ENCODE measurements around the gene UNC80.

DNA sequence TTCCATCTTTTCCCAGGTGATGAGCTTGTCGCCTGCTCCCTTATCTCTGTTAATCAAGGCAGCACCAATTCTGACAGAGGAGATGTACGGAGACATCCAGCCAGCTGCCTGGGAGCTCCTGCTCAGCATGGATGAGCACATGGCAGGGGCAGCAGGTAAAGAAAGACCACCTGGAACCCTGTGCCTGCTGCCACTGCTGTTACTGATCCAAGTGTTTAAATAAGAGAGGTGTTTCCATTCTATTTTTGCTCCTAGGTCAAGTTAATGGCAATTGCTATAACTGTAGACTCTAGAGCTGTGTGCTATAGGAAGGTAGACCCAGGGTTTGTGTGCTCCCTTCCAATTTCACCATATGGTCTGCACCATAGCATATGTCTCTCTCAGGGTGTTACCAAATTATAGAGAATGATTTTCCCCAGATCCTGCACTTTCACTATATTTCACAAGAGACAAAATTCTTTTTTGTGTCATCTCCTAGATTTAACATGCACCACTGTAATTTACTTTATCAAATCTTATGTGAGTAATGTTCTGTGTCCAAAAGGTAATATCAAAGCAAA lies 142.2 kb downstream of the UNC80 start:
- TF ChIP-seq, protein P1, sequence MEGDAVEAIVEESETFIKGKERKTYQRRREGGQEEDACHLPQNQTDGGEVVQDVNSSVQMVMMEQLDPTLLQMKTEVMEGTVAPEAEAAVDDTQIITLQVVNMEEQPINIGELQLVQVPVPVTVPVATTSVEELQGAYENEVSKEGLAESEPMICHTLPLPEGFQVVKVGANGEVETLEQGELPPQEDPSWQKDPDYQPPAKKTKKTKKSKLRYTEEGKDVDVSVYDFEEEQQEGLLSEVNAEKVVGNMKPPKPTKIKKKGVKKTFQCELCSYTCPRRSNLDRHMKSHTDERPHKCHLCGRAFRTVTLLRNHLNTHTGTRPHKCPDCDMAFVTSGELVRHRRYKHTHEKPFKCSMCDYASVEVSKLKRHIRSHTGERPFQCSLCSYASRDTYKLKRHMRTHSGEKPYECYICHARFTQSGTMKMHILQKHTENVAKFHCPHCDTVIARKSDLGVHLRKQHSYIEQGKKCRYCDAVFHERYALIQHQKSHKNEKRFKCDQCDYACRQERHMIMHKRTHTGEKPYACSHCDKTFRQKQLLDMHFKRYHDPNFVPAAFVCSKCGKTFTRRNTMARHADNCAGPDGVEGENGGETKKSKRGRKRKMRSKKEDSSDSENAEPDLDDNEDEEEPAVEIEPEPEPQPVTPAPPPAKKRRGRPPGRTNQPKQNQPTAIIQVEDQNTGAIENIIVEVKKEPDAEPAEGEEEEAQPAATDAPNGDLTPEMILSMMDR (IDR thresholded peaks at IDR 0.05; ENCODE audit: borderline replicate concordance, extremely low read depth, low read length, poor library complexity, severe bottlenecking): no peak
- TF ChIP-seq EZH2 (IDR thresholded peaks at IDR 0.05; ENCODE audit: borderline replicate concordance, low read depth, low read length, severe bottlenecking): no peak
